Smooth muscle cell (in vitro differentiated cells): ENCODE data around the gene PTRH2. TPM values are rescaled to one million over a fixed set of nuclear protein-coding genes. Genes with fewer than 3 reads are reported as not detected.
"Not testable (repeated sequence)": the region's sequence is repeated elsewhere in the genome, so short reads cannot be mapped to it uniquely, and the experiment has no call there.

Experiments used
- DNase-seq: peaks from one replicate; lab custom pipeline; 2025; ENCODE audit not compliant: unreplicated experiment; lab: John Stamatoyannopoulos, UW
- H2AFZ ChIP-seq: fragments of 200-600 bp; sonication (generic); 2 replicates; pipeline ENCODE4 v1.6.0; 2016; ENCODE audit warnings: antibody characterized with exemption, low read depth, mild to moderate bottlenecking
- H3F3A ChIP-seq: fragments of 200-600 bp; sonication (generic); 2 replicates; pipeline ENCODE4 v1.6.0; 2017; ENCODE audit warnings: antibody characterized with exemption, low read depth
- H3K27ac ChIP-seq: fragments of 200-600 bp; sonication (generic); 2 replicates; pipeline ENCODE4 v1.5.1; 2016; ENCODE audit warnings: low read depth, mild to moderate bottlenecking
- H3K27me3 ChIP-seq: fragments of 200-600 bp; sonication (generic); 2 replicates; pipeline ENCODE4 v1.6.1; 2016; ENCODE audit warnings: low read depth, mild to moderate bottlenecking
- H3K36me3 ChIP-seq: fragments of 200-600 bp; sonication (generic); 2 replicates; pipeline ENCODE4 v1.5.1; 2016; ENCODE audit warnings: low read depth
- H3K4me1 ChIP-seq: fragments of 200-600 bp; sonication (generic); 2 replicates; pipeline ENCODE4 v1.5.1; 2016; ENCODE audit warnings: low read depth
- H3K4me2 ChIP-seq: fragments of 200-600 bp; sonication (generic); 2 replicates; pipeline ENCODE4 v1.6.0; 2016; ENCODE audit warnings: mild to moderate bottlenecking
- H3K4me3 ChIP-seq: fragments of 200-600 bp; sonication (generic); 2 replicates; pipeline ENCODE4 v1.5.1; 2016; ENCODE audit warnings: mild to moderate bottlenecking
- H3K79me2 ChIP-seq: fragments of 200-600 bp; sonication (generic); 2 replicates; pipeline ENCODE4 v1.6.0; 2016; ENCODE audit warnings: low read depth, mild to moderate bottlenecking
- H3K9ac ChIP-seq: fragments of 200-600 bp; sonication (generic); 2 replicates; pipeline ENCODE4 v1.6.0; 2016; ENCODE audit warnings: low read depth
- H3K9me3 ChIP-seq: fragments of 200-600 bp; sonication (generic); replicated peaks from 2 replicates; pipeline ENCODE4 v1.5.1; 2016; ENCODE audit warnings: low read depth
- H4K20me1 ChIP-seq: fragments of 200-600 bp; sonication (generic); 2 replicates; pipeline ENCODE4 v1.6.0; 2016; ENCODE audit warnings: low read depth
- WGBS: methylation state at CpG from one replicate; pipeline ENCODE4 v1.1.7; 2016; ENCODE audit warnings: low lambda C conversion rate; 5-methylcytosine and 5-hydroxymethylcytosine counted together
- polyA plus RNA-seq: library from polyadenylated mRNA; unstranded; fragments of >200 nt; fragmentation: Nextera tagmentation; extraction: Ambion mirVana; gene quantifications from 2 replicates; pipeline ENCODE4 v1.2.1, GENCODE V29; 2016
- total RNA-seq: library from RNA; depleted of rRNA; stranded (reverse); fragments of >200 nt; gene quantifications from 2 replicates; pipeline ENCODE4 v1.2.3, GENCODE V29; 2014
- TF ChIP-seq, protein P1 (sequence below): fragments of 200-600 bp; sonication (generic); IDR thresholded peaks from 2 replicates; pipeline ENCODE4 v1.5.1; 2017; ENCODE audit warnings: borderline replicate concordance, mild to moderate bottlenecking, antibody characterized with exemption; ENCODE audit not compliant: insufficient read depth, poor library complexity, severe bottlenecking

The PTRH2 gene
- total and polyA plus RNA-seq, 2 experiments from 2014 or later = 11.4 to 26.2 TPM

DNA sequence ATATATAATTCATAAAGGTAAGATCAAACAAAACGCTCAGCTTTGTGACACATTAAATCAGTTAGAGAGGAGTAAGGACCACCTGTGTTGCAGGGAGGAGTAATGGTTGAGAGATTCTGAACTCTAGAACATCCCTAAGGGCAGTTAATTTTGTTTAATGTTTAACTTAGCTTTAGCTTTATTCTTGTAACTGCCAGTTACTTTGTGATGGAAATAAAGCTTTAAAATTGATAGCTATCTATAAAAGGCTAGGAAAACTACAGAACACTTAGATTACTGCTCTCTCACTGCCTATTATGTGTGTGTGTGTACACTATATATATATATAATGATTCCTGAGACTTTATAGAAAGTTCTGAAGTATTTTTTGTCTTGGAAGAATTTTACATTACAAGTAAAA lies 37.8 kb downstream of the PTRH2 start:
- Histone ChIP-seq H3K4me2 (peak overlapping the region; percentile 62), H3K4me3 (no peak overlapping the region), H2AFZ (no peak overlapping the region), H3K27me3 (no peaks in the 10 kb centered on the region), H3K79me2 (peaks cover 79% of the 10 kb centered on the region), H3K9ac (no peak overlapping the region), H3F3A (peaks cover 35% of the 10 kb centered on the region), H4K20me1 (peaks cover 89% of the 10 kb centered on the region), H3K4me1 (peaks cover 7% of the 10 kb centered on the region), H3K27ac (peak overlapping the region; percentile 74), H3K36me3 (peaks cover 37% of the 10 kb centered on the region), H3K9me3 (no peaks in the 10 kb centered on the region)
- WGBS = 93% methylated on average over 1 of the region's 1 CpG
- TF ChIP-seq, protein P1, sequence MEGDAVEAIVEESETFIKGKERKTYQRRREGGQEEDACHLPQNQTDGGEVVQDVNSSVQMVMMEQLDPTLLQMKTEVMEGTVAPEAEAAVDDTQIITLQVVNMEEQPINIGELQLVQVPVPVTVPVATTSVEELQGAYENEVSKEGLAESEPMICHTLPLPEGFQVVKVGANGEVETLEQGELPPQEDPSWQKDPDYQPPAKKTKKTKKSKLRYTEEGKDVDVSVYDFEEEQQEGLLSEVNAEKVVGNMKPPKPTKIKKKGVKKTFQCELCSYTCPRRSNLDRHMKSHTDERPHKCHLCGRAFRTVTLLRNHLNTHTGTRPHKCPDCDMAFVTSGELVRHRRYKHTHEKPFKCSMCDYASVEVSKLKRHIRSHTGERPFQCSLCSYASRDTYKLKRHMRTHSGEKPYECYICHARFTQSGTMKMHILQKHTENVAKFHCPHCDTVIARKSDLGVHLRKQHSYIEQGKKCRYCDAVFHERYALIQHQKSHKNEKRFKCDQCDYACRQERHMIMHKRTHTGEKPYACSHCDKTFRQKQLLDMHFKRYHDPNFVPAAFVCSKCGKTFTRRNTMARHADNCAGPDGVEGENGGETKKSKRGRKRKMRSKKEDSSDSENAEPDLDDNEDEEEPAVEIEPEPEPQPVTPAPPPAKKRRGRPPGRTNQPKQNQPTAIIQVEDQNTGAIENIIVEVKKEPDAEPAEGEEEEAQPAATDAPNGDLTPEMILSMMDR = no peak
- DNase-seq = no peak

DNA sequence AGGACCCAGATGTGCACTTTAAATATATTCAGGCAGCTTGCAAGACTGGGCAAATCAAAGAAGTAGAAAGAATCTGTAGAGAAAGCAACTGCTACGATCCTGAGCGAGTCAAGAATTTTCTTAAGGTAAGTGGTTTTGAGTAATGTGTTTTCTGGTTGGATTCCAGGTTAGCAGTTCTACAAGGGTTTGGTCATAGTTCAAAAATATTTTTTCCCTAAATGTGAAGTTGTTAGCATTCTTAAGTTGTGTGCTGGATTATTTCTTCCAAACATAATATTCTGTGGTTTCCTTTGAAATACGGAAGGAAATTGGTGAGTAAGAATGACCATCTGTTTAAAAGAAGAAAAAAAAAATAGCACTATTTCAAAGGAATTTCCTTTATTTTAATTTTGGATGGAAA lies 38.4 kb downstream of the PTRH2 start:
- peak overlapping the region; percentile 74 for H3K27ac ChIP-seq
- H3K4me1 ChIP-seq = peaks cover 7% of the 10 kb centered on the region
- no peak overlapping the region for H3K4me3 ChIP-seq
- H3F3A ChIP-seq = peaks cover 35% of the 10 kb centered on the region
- no peak overlapping the region for H3K9ac ChIP-seq
- H3K36me3 ChIP-seq = peaks cover 37% of the 10 kb centered on the region
- H4K20me1 ChIP-seq = peaks cover 89% of the 10 kb centered on the region
- H3K27me3 ChIP-seq = no peaks in the 10 kb centered on the region
- H3K4me2 ChIP-seq = peak overlapping the region; percentile 62
- TF ChIP-seq, protein P1 = no peak
- H2AFZ ChIP-seq = no peak overlapping the region
- no peak for DNase-seq
- 26% methylated on average over 3 of the region's 3 CpGs for WGBS
- H3K9me3 ChIP-seq = no peaks in the 10 kb centered on the region
- peaks cover 79% of the 10 kb centered on the region for H3K79me2 ChIP-seq

DNA sequence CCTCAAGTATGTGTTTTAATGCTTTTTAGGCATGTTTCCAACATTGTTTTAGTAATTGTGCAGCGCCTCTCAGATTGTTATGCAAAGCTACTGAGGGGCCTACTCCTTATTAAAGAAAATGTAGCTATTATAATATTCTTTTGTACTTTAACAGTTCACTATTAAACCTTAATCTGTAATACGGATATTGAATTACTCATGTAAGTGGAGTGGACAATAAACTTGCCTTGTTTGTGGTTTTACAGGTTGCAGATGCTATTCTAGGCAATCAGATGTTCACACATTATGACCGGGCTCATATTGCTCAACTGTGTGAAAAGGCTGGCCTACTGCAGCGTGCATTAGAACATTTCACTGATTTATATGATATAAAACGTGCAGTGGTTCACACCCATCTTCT lies 41.0 kb downstream of the PTRH2 start:
- Histone ChIP-seq H2AFZ (no peak overlapping the region), H3K79me2 (peaks cover 62% of the 10 kb centered on the region), H3K36me3 (peaks cover 47% of the 10 kb centered on the region), H3F3A (peaks cover 32% of the 10 kb centered on the region), H4K20me1 (peaks cover 83% of the 10 kb centered on the region), H3K9me3 (no peaks in the 10 kb centered on the region), H3K4me3 (no peak overlapping the region), H3K27ac (peak overlapping the region; percentile 74), H3K4me2 (no peak overlapping the region), H3K27me3 (no peaks in the 10 kb centered on the region), H3K9ac (no peak overlapping the region), H3K4me1 (peaks cover 7% of the 10 kb centered on the region)
- DNase-seq = no peak
- 97% methylated on average over 5 of the region's 5 CpGs for WGBS
- TF ChIP-seq, protein P1 = no peak

DNA sequence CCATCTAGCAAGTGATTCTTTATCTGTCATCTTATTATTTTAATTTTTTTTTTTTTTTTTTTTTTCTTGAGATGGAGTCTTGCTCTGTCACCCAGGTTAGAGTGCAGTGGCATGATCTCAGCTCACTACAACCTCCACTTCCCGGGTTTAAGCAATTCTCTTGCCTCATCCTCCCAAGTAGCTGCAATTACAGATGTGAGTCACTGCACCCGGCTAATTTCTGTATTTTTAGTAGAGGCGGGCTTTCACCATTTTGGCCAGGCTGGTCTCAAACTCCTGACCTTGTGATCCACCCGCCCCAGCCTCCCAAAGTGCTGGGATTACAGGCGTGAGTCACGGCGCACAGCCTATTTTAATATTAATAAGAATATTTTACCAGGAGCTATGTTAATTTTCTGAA lies 50.6 kb downstream of the PTRH2 start:
- 89% methylated on average over 7 of the region's 7 CpGs for WGBS
- not testable (repeated sequence) for H2AFZ ChIP-seq, DNase-seq, H3K4me3 ChIP-seq, H3K9me3 ChIP-seq, H3K4me1 ChIP-seq, H3K4me2 ChIP-seq, H3K27me3 ChIP-seq, H3K9ac ChIP-seq
- Histone ChIP-seq H3K79me2 (peaks cover 83% of the 10 kb centered on the region), H4K20me1 (peaks cover 76% of the 10 kb centered on the region), H3K27ac (peak overlapping the region; percentile 6), H3K36me3 (peaks cover 57% of the 10 kb centered on the region), H3F3A (peaks cover 17% of the 10 kb centered on the region)
